ENCODE data around the gene LYRM4.

DNA sequence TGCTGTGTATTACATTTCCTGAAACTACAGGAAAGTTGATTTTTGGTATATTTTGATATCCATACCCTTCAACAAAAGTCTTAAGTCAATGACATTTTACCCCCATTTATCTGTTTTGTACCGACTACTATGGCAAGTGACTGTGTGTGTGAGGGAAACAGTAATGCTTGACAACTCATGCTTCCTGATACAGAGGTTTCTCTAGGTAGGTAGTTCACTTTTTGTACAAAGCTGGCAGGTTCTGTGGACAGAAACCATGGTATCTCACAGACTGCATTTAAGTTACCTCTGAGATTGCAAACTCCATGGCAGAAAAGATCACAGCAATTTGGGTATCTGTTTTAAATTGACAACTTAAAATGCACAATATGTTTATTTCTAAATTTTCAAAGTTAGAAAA, 29.3 kb upstream of the LYRM4 start:
- TF ChIP-seq, protein P1, sequence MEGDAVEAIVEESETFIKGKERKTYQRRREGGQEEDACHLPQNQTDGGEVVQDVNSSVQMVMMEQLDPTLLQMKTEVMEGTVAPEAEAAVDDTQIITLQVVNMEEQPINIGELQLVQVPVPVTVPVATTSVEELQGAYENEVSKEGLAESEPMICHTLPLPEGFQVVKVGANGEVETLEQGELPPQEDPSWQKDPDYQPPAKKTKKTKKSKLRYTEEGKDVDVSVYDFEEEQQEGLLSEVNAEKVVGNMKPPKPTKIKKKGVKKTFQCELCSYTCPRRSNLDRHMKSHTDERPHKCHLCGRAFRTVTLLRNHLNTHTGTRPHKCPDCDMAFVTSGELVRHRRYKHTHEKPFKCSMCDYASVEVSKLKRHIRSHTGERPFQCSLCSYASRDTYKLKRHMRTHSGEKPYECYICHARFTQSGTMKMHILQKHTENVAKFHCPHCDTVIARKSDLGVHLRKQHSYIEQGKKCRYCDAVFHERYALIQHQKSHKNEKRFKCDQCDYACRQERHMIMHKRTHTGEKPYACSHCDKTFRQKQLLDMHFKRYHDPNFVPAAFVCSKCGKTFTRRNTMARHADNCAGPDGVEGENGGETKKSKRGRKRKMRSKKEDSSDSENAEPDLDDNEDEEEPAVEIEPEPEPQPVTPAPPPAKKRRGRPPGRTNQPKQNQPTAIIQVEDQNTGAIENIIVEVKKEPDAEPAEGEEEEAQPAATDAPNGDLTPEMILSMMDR (IDR thresholded peaks at IDR 0.05), result no peak
- no peak for TF ChIP-seq ZFX (IDR thresholded peaks at IDR 0.05; ENCODE audit: borderline replicate concordance)
